UCSD-AML1 (cell line): ENCODE measurements around the gene ATP2C2.

Experiments used
- DNase-seq: peaks from one replicate; lab custom pipeline; 2025; ENCODE audit not compliant: unreplicated experiment; lab: John Stamatoyannopoulos, UW

Gene ATP2C2

DNA sequence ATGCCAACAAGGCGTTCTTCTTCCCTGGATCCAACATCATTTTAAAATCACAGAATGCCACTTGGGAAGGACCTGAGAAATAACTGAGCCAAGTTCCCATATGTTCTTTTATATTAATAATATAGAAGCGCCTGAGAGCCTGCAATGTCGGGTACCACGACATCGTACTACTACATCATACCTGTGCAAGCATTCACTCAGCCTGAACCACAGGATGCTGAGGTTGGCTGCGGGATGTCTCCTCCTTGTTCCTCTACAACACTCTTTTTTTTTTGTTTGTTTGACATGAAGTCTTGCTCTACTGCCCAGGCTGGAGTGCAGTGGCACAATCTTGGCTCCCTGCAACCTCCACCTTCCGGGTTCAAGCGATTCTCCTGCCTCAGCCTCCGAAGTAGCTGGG lies 2.1 kb upstream of the ATP2C2 start:
- no peak for DNase-seq

- DNase-seq: no peak
These were observed 1.0 kb upstream of the ATP2C2 start for GRCh38 chr16:84367297-84367680.

DNA sequence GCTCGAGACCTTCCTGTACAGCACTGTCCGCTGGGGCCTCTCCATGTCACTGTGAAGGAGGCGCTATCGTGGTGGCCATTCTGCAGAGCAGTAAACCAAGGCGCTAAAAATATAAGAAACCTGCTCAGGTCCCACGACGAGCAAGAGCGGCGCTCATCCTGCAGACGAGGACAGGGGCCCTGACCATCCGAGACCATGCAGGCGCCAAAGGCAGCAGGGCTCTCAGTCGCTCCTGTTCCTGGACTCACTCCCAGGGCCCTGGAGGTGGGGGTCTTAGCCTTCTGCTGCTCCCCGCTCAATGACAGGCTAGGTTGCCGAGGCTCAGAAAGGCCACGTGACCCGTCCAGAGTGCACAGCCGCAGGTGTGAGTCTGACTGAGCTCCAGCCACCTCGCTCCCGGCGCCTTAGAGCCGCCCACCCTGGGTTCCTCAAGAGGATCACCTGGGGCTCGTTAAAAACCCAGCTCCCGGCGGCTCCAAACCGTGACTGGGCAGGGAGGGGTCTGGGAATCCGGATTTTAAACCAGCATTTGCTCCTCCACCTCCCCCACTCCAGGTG lies 509 bp upstream of the ATP2C2 start:
- DNase-seq: no peak

DNA sequence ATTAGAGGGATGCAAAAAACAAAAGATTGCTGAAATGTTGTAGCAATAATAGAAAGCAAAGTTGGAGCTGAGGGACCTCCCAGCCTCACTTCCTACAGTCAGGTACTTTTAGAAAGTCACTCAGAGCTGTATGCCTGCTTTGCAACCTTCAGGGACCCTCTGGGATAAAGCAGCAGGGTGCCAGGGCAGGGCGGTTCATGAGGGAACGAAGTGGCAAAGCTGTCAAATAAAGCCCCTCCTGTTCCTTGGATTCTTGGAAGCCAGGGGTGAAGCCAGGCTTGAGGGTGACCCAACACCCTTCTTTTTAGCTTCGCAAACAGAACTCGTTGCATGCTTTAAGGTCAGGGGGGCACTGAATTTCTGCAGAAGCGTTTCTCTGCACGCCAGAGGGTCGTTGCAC lies 767 bp downstream of the ATP2C2 start:
- DNase-seq: no peak

GRCh38 chr16:84369938-84370627 lies 1.7 kb downstream of the ATP2C2 start:
- peak; percentile 23 for DNase-seq

DNA sequence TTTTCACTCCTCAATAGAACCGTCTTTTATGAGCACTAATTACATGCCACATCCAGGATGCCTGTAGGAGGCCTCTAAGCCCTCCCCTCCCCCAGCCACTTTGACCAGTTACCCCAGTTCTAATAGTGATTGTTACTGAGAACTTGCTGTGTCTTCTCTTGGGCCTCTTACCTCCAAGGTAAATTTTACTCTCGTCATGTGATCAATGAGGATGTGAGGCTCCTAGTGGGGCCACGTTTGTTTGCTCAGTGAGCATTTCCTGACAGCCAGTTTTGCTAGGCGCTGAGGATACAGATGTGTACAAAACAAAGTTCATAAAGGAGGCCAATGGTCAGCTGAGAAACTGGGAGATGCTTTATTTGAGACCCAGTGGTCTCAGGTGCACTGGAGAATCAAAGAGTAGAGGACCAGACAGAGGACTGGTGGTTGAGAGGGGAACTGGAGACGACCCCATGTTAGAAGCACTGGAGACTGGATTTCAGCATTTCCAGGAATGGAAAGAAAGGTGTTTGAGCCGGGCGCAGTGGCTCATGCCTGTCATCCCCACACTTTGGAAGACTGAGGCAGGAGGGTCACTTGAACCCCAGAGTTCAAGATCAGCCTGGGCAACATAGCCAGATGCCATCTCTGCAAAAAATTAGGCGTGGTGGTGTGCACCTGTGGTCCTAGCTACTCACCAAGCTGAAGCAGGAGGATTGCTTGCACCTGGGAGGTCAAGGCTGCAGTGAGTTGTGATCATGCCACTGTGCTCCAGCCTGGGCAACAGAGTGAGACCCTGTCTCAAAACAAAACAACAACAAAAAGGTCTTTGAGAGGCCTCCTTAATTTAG lies 2.6 kb downstream of the ATP2C2 start:
- no peak for DNase-seq

DNA sequence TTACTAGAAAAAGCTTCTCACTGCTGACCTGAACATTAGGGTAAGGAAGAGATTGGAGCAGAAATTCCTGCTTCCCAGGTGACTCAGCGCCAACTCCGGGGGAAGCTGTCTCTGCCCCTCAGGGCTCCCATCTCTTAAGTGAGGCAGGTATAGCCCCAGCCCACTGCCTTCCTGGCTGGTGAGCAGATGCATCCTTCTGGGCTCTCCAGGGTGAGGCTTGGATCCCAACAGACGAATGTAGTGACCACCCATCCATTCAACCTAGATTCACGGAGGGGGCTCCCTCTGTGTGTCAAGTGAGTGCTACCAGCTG lies 3.2 kb downstream of the ATP2C2 start:
- no peak for DNase-seq

GRCh38 chr16:84373907-84374489 lies 5.7 kb downstream of the ATP2C2 start:
- DNase-seq: no peak

- no peak for DNase-seq
These were observed 9.8 kb downstream of the ATP2C2 start for GRCh38 chr16:84378099-84378498.

DNA sequence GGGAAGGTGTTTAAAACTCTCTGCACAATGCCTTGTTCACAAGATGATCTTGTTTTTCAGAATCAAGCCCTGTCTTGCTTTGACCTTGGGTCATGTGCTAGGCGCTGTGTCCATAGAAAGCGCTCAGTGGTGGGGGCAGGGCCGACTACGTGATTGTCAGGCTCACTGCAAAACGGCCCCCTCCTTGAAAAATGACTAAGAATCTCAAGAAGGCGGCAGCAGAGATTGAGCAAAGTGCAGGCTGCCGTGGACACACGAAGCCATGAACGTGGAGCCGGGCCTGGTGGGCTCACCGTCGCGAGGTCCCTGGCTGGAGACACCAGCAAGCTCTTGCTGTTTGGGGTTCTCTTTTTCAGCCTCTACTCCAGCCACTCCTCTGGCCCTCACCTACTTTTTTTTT lies 10.2 kb downstream of the ATP2C2 start:
- no peak for DNase-seq

DNA sequence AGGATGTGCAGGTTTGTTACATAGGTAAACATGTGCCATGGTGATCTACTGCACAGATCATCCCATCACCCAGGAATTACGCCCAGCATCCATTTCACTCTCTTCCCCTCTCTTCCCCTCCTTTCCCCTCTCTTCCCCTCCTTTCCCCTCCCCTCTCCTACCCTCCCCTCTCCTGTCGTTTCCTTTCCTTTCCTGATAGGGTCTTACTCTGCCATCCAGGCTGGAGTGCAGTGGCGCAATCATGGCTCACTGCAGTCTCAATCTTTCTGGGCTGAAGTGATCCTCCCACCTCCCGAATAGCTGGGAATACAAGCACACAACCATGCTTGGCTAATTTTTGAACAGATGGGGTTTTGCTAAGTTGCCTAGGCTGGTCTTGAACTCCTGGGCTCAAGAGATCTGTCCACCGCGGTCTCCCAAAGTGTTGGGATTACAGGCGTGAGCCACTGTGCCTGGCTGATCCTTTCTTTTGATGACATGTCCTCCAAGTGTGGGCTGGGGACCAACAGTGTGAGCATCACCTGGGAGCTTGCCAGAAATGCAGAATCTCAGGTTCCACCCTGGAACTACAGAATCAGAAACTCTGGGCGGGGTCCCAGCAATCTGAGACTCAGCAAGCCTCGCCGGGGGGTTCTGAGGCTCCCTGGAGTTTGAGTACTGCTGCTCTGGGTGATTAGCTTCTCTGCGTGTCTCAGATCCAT lies 10.8 kb downstream of the ATP2C2 start:
- DNase-seq: no peak

DNA sequence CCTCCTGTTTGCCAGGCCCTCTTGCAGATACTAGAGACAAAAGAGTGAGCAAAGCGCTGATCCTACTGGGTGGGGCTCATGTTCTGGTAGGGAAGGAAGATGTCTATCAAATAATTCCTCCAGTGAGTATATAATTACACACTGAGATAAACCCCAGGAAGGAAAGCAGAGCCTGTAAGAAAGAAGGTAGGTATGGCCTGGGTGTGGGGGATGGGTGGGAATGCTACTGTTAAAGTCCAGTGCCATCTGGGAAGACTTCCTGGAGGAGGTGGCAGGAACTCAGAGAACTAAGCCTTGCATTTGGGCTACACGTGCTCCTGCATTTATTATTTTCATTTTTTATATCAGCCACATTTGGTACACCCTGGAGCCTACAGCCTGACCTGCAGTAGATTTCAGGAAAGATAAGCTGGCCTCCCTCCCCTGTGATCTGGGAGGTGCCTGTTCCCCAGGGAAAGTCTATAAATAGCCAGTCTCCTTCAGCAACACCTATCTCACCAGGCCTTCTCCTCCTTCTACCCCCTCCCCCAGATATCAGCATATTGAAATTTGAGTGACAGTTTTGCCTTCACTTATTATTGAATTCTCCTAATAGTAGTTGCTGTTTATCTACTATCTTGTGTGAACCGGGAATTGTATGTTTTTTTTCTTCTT lies 11.5 kb downstream of the ATP2C2 start:
- DNase-seq: no peak

DNA sequence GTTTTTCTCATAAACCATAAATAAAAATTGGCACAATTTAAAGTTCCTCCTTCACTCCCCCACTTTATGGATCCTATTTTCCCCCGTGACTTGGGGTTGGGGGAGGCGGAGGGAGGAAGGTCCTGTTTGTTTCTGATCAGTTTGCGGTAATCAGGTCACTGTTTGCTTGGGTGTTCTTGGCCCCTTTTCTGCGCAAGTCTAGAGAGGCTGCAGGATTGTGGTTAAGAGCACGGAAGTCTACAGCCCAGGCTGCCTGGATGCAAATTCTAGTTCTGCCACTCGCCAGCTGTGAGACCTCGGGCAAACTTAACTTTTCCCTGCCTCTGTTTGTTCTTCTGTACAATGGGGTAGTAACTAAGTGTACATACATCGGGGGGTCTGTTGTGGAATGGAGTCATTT lies 12.1 kb downstream of the ATP2C2 start:
- peak; percentile 75 for DNase-seq

DNA sequence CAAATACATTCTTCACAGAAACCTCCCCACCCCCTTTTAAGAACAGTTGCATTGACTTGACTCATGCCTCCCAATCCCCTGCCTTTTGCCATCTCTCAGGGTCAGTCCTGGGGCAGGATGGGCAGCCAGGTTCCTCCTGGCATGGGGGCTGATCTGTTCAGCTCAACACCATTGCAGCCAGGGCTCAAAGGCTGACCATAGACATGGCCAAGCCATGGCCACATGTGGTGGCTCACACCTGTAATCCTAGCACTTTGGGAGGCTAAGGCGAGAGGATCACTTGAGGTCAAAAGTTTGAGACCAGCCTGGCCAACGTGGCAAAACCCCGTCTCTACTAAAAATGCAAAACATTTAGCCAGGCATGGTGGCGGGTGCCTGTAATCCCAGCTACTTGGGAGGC lies 14.1 kb downstream of the ATP2C2 start:
- no peak for DNase-seq

DNA sequence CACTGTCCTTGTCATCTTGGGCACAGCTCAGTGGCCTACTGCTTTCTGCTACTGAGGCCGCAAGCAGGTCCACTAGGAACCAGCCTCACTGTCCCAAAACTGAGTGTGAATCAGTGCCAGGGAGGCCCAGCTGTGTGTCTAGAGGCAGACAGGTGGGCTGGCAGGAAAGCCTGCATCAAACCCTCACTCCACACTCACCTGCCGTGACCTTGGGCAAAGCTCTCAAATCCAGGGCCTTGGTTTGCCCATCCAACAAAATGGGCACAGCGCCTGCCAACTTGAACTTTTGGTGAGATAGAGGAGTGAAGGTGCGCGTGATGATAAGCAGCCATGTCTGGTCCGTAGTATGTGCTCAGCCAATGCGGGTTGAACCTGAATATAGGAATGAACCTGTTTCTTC lies 14.8 kb downstream of the ATP2C2 start:
- no peak for DNase-seq

DNA sequence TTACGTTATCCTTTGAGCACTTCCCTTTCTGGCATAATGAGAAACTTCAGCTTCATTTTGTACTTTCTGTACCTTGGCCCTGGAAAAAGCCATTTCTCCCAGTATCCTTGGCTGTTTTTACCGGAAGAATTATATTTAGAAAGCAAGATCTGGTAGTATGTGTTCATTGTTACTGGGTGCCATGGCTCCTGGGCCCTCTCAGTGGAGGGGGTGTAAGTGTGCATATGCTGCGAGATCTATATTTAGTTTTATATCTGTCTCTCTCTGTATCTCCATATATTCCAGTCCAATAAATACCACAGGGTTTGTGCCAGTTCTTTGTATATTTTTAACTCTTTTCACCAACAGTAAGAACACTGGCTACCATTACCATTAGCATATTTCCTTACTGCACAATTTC lies 17.7 kb downstream of the ATP2C2 start:
- no peak for DNase-seq

- no peak for DNase-seq
These were observed 18.7 kb downstream of the ATP2C2 start for GRCh38 chr16:84387021-84387420.

- DNase-seq: peak; percentile 27
These were observed 21.9 kb downstream of the ATP2C2 start for GRCh38 chr16:84390131-84390785.

DNA sequence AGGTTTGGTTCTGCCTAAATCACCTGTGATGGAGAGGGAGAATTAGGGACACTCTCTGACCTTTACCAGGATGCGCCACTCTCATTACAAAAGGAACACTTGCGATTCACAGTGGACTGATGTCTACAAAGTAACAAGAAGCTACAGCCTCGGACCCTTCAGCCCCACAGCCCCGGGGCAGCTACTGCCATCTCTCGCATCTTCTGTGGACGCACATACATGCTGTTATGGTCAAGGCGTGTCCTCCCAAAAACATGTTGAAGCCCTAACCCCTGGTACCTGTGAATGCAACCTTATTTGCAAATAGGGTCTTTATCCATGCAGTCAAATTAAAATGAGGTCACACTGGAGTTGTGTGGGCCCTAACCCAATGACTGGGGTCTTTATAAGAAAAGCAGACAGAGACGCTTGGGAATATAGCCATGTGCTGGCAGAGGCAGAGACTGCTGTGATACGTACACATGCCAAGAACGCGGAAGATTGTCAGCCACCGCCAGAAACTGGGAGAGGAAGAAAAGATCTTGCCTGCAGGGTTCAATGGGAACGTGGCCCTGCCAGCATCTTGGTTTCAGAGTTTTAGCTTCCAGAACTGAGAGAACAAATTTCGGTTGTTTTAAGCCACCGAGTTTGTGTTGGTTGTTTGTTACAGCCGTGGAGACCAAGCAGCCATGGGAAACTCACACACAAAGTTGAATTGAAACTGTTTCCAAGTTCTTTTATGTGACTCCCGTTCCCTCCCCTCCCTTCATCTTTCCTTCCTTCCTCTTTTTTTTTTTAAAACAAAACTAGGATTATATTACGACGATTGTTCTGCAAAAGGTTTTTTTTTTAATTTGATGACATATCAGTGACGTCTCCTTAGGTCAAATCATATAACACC lies 23.1 kb downstream of the ATP2C2 start:
- no peak for DNase-seq

- DNase-seq: no peak
These were observed 23.7 kb downstream of the ATP2C2 start for GRCh38 chr16:84392031-84392360.
